Measurements from ENCODE around the gene CYBRD1. TPM values are rescaled to one million over a fixed set of nuclear protein-coding genes. Genes with fewer than 3 reads are reported as not detected.

The CYBRD1 gene
- total RNA-seq, 2 donors from 2014 or later: 67.9 to 130 TPM

DNA sequence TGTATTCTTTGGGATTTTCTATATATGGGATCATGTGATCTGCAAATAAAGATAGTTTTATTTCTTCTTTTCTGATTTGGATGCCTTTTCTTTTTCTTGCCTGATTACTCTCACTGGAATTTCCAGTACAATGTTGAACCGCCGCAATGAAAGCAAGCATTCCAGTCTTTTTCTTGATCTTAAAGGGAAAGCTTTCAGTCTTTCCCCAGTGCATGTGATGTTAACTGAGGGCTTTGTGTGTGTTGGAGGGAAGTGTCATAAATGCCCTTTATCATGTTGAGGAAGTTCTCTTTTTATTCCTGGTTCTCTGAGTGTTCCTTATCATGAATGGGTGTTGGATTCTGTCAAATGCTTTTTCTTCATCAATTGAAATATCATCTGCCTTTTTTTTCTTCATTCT lies 16.9 kb upstream of the CYBRD1 start:
- no peak overlapping the region for H3K27ac ChIP-seq
- H3K9me3 ChIP-seq: no peaks in the 10 kb centered on the region
- no peak for DNase-seq (ENCODE audit: low spot score)
- H3K27me3 ChIP-seq (replicated peaks; ENCODE audit: insufficient read depth): no peaks in the 10 kb centered on the region
- TF ChIP-seq POLR2A (IDR thresholded peaks at IDR 0.05) (no peak), POLR2AphosphoS5 (IDR thresholded peaks at IDR 0.05) (no peak)
- TF ChIP-seq, protein P1, sequence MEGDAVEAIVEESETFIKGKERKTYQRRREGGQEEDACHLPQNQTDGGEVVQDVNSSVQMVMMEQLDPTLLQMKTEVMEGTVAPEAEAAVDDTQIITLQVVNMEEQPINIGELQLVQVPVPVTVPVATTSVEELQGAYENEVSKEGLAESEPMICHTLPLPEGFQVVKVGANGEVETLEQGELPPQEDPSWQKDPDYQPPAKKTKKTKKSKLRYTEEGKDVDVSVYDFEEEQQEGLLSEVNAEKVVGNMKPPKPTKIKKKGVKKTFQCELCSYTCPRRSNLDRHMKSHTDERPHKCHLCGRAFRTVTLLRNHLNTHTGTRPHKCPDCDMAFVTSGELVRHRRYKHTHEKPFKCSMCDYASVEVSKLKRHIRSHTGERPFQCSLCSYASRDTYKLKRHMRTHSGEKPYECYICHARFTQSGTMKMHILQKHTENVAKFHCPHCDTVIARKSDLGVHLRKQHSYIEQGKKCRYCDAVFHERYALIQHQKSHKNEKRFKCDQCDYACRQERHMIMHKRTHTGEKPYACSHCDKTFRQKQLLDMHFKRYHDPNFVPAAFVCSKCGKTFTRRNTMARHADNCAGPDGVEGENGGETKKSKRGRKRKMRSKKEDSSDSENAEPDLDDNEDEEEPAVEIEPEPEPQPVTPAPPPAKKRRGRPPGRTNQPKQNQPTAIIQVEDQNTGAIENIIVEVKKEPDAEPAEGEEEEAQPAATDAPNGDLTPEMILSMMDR (IDR thresholded peaks at IDR 0.05): no peak
- no peaks in the 10 kb centered on the region for H3K4me1 ChIP-seq (replicated peaks)
- intact Hi-C loops (cut with DNase I): no loop called here
- no peak overlapping the region for H3K4me3 ChIP-seq
- no peaks in the 10 kb centered on the region for H3K36me3 ChIP-seq
- 30% methylated on average over 2 of the region's 2 CpGs for WGBS

DNA sequence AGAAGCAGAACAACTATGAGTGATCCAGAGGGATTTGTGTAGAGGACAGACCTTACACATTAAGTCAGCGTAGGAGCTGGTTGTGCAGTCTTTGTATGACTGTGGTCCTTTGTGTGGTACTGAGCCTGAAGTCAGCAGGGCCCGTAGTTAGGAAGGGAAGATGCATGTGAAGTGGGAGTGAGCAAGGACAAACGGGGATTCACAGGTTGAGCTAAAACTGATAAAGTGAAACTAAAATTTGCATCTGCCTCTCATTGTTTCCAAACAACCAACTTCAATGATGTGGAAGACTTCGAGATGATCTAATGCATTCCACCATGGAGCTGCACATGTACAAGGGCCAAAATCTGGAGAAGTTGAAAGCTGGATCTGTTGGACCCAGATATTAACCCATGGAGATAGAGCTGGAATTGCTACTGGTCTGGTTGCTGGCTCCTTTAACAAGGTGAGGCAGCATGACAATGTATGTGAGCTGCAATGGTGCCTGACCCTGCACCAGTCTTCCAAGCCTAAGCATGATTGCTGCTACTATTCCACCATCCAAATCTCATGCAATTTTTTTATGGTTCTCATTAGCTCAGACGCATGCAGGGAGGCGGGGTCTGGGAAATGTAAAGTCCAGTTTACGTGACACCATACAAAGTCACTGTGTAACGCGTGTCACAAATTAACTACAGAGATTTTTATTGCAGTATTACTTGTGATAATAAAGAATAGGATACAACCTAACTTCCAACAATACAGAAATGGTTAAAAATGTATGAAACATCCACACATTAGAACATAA lies 12.1 kb upstream of the CYBRD1 start:
- DNase-seq (ENCODE audit: low spot score): no peak
- intact Hi-C loops (cut with DNase I): no loop called here

DNA sequence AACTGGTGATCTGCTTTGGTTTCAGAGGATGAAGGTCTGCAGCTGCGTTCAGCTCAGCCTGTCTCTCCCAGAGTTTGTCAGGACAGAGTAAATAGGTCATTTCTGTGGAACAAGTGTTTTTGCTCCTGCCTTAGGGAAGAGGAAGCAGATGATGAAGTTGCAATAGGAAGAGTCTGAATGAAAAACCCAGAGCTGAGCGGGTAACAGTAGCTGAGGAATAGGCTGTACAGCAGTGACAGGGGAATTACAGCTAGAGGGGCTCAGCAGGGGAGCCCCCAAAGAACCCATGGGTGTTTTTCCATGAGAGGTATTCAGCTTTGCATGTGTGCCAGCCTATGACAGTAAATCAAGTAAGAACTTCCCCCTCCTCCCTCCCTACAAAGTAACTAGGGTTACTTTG lies 10.3 kb upstream of the CYBRD1 start:
- no peaks in the 10 kb centered on the region for H3K36me3 ChIP-seq
- 75% methylated on average over 2 of the region's 2 CpGs for WGBS
- TF ChIP-seq POLR2A (IDR thresholded peaks at IDR 0.05): no peak
- TF ChIP-seq POLR2AphosphoS5 (IDR thresholded peaks at IDR 0.05): no peak
- TF ChIP-seq, protein P1 (IDR thresholded peaks at IDR 0.05): no peak
- intact Hi-C loops (cut with DNase I): no loop called here
- H3K4me3 ChIP-seq: no peak overlapping the region
- no peaks in the 10 kb centered on the region for H3K4me1 ChIP-seq (replicated peaks)
- H3K9me3 ChIP-seq: no peaks in the 10 kb centered on the region
- H3K27ac ChIP-seq: no peak overlapping the region
- DNase-seq (ENCODE audit: low spot score): no peak
- no peaks in the 10 kb centered on the region for H3K27me3 ChIP-seq (replicated peaks; ENCODE audit: insufficient read depth)

More for the DNA sequence above, 12.1 kb upstream of the CYBRD1 start:
- Histone ChIP-seq H3K27ac (no peak overlapping the region), H3K4me3 (no peak overlapping the region), H3K4me1 (replicated peaks) (no peaks in the 10 kb centered on the region), H3K27me3 (replicated peaks; ENCODE audit: insufficient read depth) (no peaks in the 10 kb centered on the region), H3K36me3 (no peaks in the 10 kb centered on the region), H3K9me3 (no peaks in the 10 kb centered on the region)
- TF ChIP-seq POLR2A (IDR thresholded peaks at IDR 0.05): no peak
- TF ChIP-seq POLR2AphosphoS5 (IDR thresholded peaks at IDR 0.05): no peak
- TF ChIP-seq, protein P1 (IDR thresholded peaks at IDR 0.05): no peak
- 92% methylated on average over 9 of the region's 9 CpGs for WGBS

DNA sequence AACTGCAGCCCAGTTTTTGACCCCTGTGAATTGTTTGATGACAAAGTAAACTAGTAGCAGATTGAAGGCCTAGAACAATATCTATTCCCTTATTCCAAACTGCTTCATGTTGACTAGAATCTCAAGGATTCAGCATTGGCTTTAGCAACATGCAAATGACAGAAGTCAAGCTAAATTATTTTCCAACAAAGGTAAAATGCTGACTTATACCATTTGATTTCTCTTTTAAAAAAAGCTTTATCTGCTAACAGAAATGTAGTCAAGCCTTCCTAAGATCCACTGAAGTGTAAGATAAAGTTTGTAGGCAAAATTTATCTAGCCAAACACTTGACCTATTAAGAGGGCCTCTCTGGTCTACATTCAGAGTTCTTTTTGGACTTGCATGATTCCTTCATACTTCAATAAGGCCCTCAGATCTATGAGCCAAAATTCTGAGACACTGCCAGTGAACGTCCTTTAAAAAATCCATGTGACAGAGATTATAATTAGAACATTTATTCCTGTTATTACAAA lies 9.5 kb upstream of the CYBRD1 start:
- H3K27ac ChIP-seq: no peak overlapping the region
- intact Hi-C loops (cut with DNase I): no loop called here
- 23% methylated on average over 1 of the region's 1 CpG for WGBS

More for the DNA sequence above, 9.5 kb upstream of the CYBRD1 start:
- H3K4me3 ChIP-seq: no peak overlapping the region
- H3K9me3 ChIP-seq: no peaks in the 10 kb centered on the region
- H3K27me3 ChIP-seq (replicated peaks; ENCODE audit: insufficient read depth): no peaks in the 10 kb centered on the region
- H3K36me3 ChIP-seq: no peaks in the 10 kb centered on the region
- no peak for DNase-seq (ENCODE audit: low spot score)
- H3K4me1 ChIP-seq (replicated peaks): no peaks in the 10 kb centered on the region
- TF ChIP-seq POLR2AphosphoS5 (IDR thresholded peaks at IDR 0.05) (no peak), POLR2A (IDR thresholded peaks at IDR 0.05) (no peak)
- TF ChIP-seq, protein P1 (IDR thresholded peaks at IDR 0.05): no peak
